ENCODE data around the gene RSBN1L.

Gene RSBN1L

DNA sequence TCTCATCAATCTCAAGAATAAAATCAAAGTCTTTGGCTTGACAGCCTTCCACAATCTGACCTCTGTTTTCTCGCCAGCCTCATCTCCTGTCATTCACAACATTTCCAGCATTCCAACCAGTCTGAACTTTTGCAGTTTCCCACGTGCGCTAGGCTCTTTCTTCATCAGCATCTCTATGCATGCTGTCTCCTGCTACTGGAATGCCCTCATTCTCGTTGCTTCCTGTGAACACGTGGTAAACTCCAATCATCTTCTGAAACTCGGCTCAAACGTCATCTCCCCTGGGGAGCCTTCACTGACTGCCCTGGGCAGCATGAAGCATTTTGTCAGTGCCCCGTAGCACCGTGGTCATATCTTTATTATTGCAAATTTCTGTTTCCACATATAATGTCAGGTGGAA lies 12.2 kb upstream of the RSBN1L start:
- CTCF ChIA-PET, result interaction anchor here (1.3 kb wide), 1 partner anchor 12 kb away, joined by 6 read pairs; no protein-coding TSS in a partner anchor
- no peak overlapping the region for H3K27ac ChIP-seq
- no peak for DNase-seq (ENCODE audit: low spot score)
- TF ChIP-seq CTCF (conservative IDR thresholded peaks at IDR 0.05; ENCODE audit: low read depth), result no peak
- POLR2A ChIA-PET (ENCODE audit: low non-redundant PET), result no interaction called here

GRCh38 chr7:77685233-77685632 lies 11.0 kb upstream of the RSBN1L start:
- H3K27ac ChIP-seq, result no peak overlapping the region
- no peak for TF ChIP-seq CTCF (conservative IDR thresholded peaks at IDR 0.05; ENCODE audit: low read depth)
- ChIA-PET CTCF (interaction anchor here (1.3 kb wide), 1 partner anchor 11 kb away, joined by 6 read pairs; no protein-coding TSS in a partner anchor), POLR2A (ENCODE audit: low non-redundant PET) (no interaction called here)
- no peak for DNase-seq (ENCODE audit: low spot score)

DNA sequence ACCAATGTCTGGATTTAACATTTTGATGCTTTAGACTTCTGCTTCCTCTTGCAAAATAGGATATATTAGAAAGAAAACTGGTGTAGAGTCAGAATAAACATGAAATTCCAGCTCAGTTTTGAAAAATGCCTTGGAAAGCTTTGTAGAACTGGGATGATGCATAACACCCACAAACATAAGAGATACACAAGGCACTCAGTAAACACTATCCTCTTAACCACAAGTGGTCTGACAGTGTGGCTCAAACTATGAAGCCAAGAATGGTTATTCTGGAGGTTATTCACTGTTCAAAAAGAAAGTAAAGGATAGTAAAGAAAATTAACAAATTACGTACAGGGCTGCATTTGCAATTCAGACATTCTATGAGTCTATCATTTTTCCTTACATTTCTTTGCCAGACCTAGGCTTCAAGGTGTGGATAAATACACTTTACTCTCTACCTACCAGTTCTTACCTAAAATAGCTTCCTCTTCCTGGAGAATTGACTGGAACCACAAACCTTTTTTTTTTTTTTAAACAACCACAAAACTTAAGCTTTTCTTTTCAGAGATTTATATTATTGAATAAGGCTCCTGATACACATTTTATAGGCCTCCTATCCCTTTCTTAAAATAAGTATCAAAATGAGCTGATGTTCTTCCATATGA lies 9.0 kb upstream of the RSBN1L start:
- no peak overlapping the region for H3K27ac ChIP-seq
- ChIA-PET CTCF (interaction anchor here (0.5 to 0.6 kb wide), 2 partner anchors 291 to 311 kb away, joined by 3 to 4 read pairs; no protein-coding TSS in a partner anchor), POLR2A (ENCODE audit: low non-redundant PET) (no interaction called here)
- no peak for DNase-seq (ENCODE audit: low spot score)
- no peak for TF ChIP-seq CTCF (conservative IDR thresholded peaks at IDR 0.05; ENCODE audit: low read depth)

GRCh38 chr7:77687747-77688144 lies 8.5 kb upstream of the RSBN1L start:
- CTCF ChIA-PET, result interaction anchor here (0.5 kb wide), 1 partner anchor 312 kb away, joined by 4 read pairs; no protein-coding TSS in a partner anchor
- no peak overlapping the region for H3K27ac ChIP-seq
- POLR2A ChIA-PET (ENCODE audit: low non-redundant PET), result no interaction called here

GRCh38 chr7:77690289-77690688 lies 6.0 kb upstream of the RSBN1L start:
- 0 out of 2 replicates have a peak overlapping the region, but pooled peaks have one; percentile 5 for H3K27ac ChIP-seq
- ChIA-PET POLR2A (ENCODE audit: low non-redundant PET) (interaction anchor here (0.8 kb wide), 1 partner anchor 14 kb away, joined by 3 read pairs; no protein-coding TSS in a partner anchor), CTCF (interaction anchor here (1.1 kb wide), 1 partner anchor 81 kb away, joined by 4 read pairs; no protein-coding TSS in a partner anchor)
- TF ChIP-seq CTCF (conservative IDR thresholded peaks at IDR 0.05; ENCODE audit: low read depth), result no peak
- DNase-seq (ENCODE audit: low spot score), result no peak

More at GRCh38 chr7:77687747-77688144, 8.5 kb upstream of the RSBN1L start:
- no peak for DNase-seq (ENCODE audit: low spot score)
- no peak for TF ChIP-seq CTCF (conservative IDR thresholded peaks at IDR 0.05; ENCODE audit: low read depth)

DNA sequence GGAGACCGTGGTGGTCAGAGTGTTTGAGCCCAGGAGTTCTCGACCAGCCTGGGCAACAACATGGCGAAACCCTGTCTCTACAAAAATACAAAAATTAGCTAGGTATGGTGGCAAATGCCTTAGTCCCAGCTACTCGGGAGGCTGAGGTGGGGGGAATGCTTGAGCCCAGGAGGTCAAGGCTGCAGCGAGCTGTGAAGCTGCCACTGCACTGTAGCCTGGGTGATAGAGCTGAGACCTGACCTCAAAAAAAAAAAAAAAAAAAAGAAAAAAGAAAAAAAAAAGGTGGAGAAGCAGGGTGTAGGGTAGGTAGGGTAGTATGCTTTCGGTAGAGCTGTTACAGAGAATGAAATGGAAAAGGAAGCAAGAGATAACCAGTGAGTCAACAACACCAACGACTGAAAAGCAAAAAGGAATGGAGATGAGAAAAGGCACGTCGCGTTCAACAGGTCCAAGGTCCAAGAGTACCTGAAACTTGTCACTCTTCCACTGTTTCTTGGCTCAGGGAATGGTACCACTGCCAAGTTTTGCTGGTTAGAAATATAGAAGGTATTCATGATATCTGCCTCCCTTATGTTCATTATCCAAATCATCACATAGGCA lies 4.3 kb upstream of the RSBN1L start:
- ChIA-PET POLR2A (ENCODE audit: low non-redundant PET) (no interaction called here), CTCF (no interaction called here)
- no peak overlapping the region for H3K27ac ChIP-seq
- DNase-seq (ENCODE audit: low spot score), result no peak
- no peak for TF ChIP-seq CTCF (conservative IDR thresholded peaks at IDR 0.05; ENCODE audit: low read depth)
